ENCODE measurements around the gene TAS2R40. TPM values are rescaled to one million over a fixed set of nuclear protein-coding genes. Genes with fewer than 3 reads are reported as not detected.

Gene TAS2R40
- total RNA-seq, 1 donor from 2014 or later: not detected

- Mint-ChIP-seq H3K4me1 (ENCODE audit: low read depth) (peaks cover 3% of the 10 kb centered on the region), H3K9me3 (ENCODE audit: low read depth) (peaks cover 6% of the 10 kb centered on the region), H3K36me3 (ENCODE audit: insufficient read depth) (no peaks in the 10 kb centered on the region), H3K27ac (no peak overlapping the region), H3K27me3 (peaks cover 6% of the 10 kb centered on the region), H3K4me3 (ENCODE audit: low read depth) (no peak overlapping the region)
- DNase-seq (ENCODE audit: low spot score, unreplicated experiment): no peak
- TF ChIP-seq CTCF (IDR thresholded peaks at IDR 0.05; ENCODE audit: unreplicated experiment): no peak
Measured at GRCh38 chr7:143230602-143231457, 9.0 kb downstream of the TAS2R40 start.

DNA sequence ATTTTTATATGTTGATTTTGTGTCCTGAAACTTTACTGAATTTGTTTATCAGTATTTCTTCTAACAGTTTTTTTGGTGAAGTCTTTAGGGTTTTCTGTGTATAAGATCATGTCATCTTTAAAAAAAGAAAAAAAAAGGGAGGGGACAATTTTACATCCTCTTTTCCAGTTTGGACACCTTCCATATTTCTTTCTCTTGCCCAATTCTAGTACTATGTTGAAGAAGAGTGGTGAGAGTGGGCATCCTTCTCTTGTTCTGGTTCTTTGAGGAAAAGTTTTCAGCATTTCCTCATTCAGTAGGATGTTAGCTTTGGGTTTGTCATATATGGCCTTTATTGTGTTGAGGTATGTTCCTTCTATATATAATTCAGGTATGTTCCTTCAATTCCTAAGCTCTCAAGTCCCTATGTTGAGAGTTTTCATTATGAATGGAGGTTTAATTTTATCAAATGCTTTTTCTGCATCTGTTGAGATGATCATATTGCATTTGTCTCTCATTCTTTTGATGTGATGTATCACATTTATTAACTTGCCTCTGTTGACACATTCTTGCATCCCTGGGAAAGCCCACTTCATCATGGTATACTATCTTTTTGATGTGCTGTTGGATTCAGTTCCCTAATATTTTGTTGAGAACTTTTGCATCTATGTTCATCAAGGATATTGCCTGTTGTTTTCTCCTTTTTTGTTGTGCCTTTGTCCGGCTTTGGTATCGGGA, 12.1 kb downstream of the TAS2R40 start:
- Mint-ChIP-seq H3K27me3 (peaks cover 5% of the 10 kb centered on the region), H3K4me1 (ENCODE audit: low read depth) (peaks cover 3% of the 10 kb centered on the region), H3K4me3 (ENCODE audit: low read depth) (no peak overlapping the region), H3K36me3 (ENCODE audit: insufficient read depth) (no peaks in the 10 kb centered on the region), H3K27ac (no peak overlapping the region), H3K9me3 (ENCODE audit: low read depth) (peaks cover 21% of the 10 kb centered on the region)
- DNase-seq (ENCODE audit: low spot score, unreplicated experiment): no peak
- no peak for TF ChIP-seq CTCF (IDR thresholded peaks at IDR 0.05; ENCODE audit: unreplicated experiment)

GRCh38 chr7:143234533-143234875, 12.7 kb downstream of the TAS2R40 start:
- DNase-seq (ENCODE audit: low spot score, unreplicated experiment): no peak
- Mint-ChIP-seq H3K27ac (no peak overlapping the region), H3K4me1 (ENCODE audit: low read depth) (no peaks in the 10 kb centered on the region), H3K36me3 (ENCODE audit: insufficient read depth) (no peaks in the 10 kb centered on the region), H3K4me3 (ENCODE audit: low read depth) (no peak overlapping the region), H3K9me3 (ENCODE audit: low read depth) (peaks cover 21% of the 10 kb centered on the region), H3K27me3 (peaks cover 6% of the 10 kb centered on the region)
- no peak for TF ChIP-seq CTCF (IDR thresholded peaks at IDR 0.05; ENCODE audit: unreplicated experiment)

- DNase-seq (ENCODE audit: low spot score, unreplicated experiment): no peak
- Mint-ChIP-seq H3K4me1 (ENCODE audit: low read depth) (peaks cover 3% of the 10 kb centered on the region), H3K36me3 (ENCODE audit: insufficient read depth) (no peaks in the 10 kb centered on the region), H3K27me3 (peaks cover 6% of the 10 kb centered on the region), H3K4me3 (ENCODE audit: low read depth) (no peak overlapping the region), H3K27ac (no peak overlapping the region), H3K9me3 (ENCODE audit: low read depth) (peaks cover 21% of the 10 kb centered on the region)
- no peak for TF ChIP-seq CTCF (IDR thresholded peaks at IDR 0.05; ENCODE audit: unreplicated experiment)
Measured at GRCh38 chr7:143235561-143235960, 13.7 kb downstream of the TAS2R40 start.

DNA sequence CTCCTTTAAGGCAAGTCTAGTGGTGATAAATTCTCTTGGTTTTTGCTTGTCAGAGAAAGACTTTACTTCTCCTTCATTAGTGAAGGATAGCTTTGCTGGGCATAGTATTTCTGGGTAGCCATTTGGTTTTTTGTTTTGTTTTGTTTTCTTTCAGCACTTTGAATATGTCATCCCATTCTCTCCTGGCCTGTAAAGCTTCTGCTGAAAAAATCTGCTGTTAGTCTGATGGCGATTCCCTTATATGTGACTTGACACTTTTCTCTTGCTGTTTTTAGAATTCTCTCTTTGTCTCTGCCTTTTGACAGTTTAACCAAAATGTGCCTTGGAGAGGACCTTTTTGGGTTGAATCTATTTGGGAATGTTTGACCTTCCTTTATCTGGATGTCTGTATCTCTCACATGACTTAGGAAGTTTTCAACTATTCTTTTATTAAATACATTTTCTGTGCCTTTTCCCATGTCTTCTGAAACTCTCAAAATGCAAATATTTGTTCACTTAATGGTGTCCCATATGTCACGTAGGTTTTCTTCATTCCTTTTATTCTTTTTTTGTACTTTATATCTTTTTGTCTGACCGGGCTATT, 14.7 kb downstream of the TAS2R40 start:
- no peak overlapping the region for H3K4me3 Mint-ChIP-seq (ENCODE audit: low read depth)
- H3K27me3 Mint-ChIP-seq: peaks cover 7% of the 10 kb centered on the region

More for the DNA sequence above, 14.7 kb downstream of the TAS2R40 start:
- TF ChIP-seq CTCF (IDR thresholded peaks at IDR 0.05; ENCODE audit: unreplicated experiment): no peak
- no peak overlapping the region for H3K27ac Mint-ChIP-seq
- H3K9me3 Mint-ChIP-seq (ENCODE audit: low read depth): peaks cover 21% of the 10 kb centered on the region
- H3K36me3 Mint-ChIP-seq (ENCODE audit: insufficient read depth): no peaks in the 10 kb centered on the region
- DNase-seq (ENCODE audit: low spot score, unreplicated experiment): no peak
- peaks cover 5% of the 10 kb centered on the region for H3K4me1 Mint-ChIP-seq (ENCODE audit: low read depth)
